Osteoblast (primary cell): ENCODE measurements around the gene PPP2R5B. TPM values are rescaled to one million over a fixed set of nuclear protein-coding genes. Genes with fewer than 3 reads are reported as not detected.

ENCODE experiments used
- DNase-seq: peaks from one replicate; pipeline ENCODE4 v3.0.0; 2011; ENCODE audit warnings: low spot score, mixed read lengths; ENCODE audit not compliant: insufficient read length; ENCODE audit errors: missing footprints
- H2AFZ ChIP-seq: 2 replicates; pipeline ENCODE4 v1.6.0; 2011; ENCODE audit warnings: mild to moderate bottlenecking, low read length
- H3K27ac ChIP-seq: 2 replicates; pipeline ENCODE4 v1.5.1; 2011; ENCODE audit warnings: mild to moderate bottlenecking, low read depth, low read length, moderate library complexity
- H3K27me3 ChIP-seq: 2 replicates; pipeline ENCODE4 v1.6.0; 2012; ENCODE audit warnings: mild to moderate bottlenecking, control low read depth, inconsistent platforms, low read length, moderate library complexity; ENCODE audit not compliant: insufficient read depth
- H3K36me3 ChIP-seq: 2 replicates; pipeline ENCODE4 v1.5.1; 2011; ENCODE audit warnings: mild to moderate bottlenecking, low read length, control low read depth, moderate library complexity; ENCODE audit not compliant: insufficient read depth
- H3K4me1 ChIP-seq: 2 replicates; pipeline ENCODE4 v1.5.1; 2011; ENCODE audit warnings: mild to moderate bottlenecking, low read length, control low read depth, moderate library complexity; ENCODE audit not compliant: insufficient read depth
- H3K4me2 ChIP-seq: 2 replicates; pipeline ENCODE4 v1.6.0; 2011; ENCODE audit warnings: mild to moderate bottlenecking, low read length; ENCODE audit not compliant: insufficient read depth
- H3K4me3 ChIP-seq: fragments of 200-600 bp; sonication (generic); 3 replicates; pipeline ENCODE4 v1.5.1; 2012; ENCODE audit warnings: mild to moderate bottlenecking, low read length, inconsistent platforms; ENCODE audit not compliant: insufficient read depth
- H3K79me2 ChIP-seq: 2 replicates; pipeline ENCODE4 v1.6.0; 2012; ENCODE audit warnings: mild to moderate bottlenecking, low read length, control low read depth, inconsistent platforms; ENCODE audit not compliant: insufficient read depth
- H3K9me3 ChIP-seq: 2 replicates; pipeline ENCODE4 v1.5.1; 2011; ENCODE audit warnings: low read depth, low read length, control low read depth
- H4K20me1 ChIP-seq: 2 replicates; pipeline ENCODE4 v1.6.0; 2012; ENCODE audit warnings: mild to moderate bottlenecking, low read length, control low read depth; ENCODE audit not compliant: insufficient read depth
- CTCF ChIP-seq: IDR thresholded peaks from 2 replicates; pipeline ENCODE4 v1.5.1; 2011; ENCODE audit warnings: mild to moderate bottlenecking, low read depth, low read length, moderate library complexity; ENCODE audit errors: extremely low read depth
- total RNA-seq: library from RNA; depleted of rRNA; stranded (reverse); fragments of >200 nt; gene quantifications from 2 replicates; pipeline ENCODE4 v1.2.3, GENCODE V29; 2012

PPP2R5B gene
- total RNA-seq, 1 donor, result 6.2 TPM

GRCh38 chr11:64969209-64969608 is 44.7 kb downstream of the PPP2R5B start:
- Histone ChIP-seq H3K36me3 (no peaks in the 10 kb centered on the region), H3K27me3 (no peaks in the 10 kb centered on the region), H3K79me2 (no peaks in the 10 kb centered on the region), H3K4me1 (peaks cover 4% of the 10 kb centered on the region), H3K4me2 (no peak overlapping the region), H3K9me3 (no peaks in the 10 kb centered on the region), H4K20me1 (no peaks in the 10 kb centered on the region), H2AFZ (no peak overlapping the region), H3K4me3 (no peak overlapping the region), H3K27ac (no peak overlapping the region)
- DNase-seq, result peak; percentile 78
- TF ChIP-seq CTCF, result no peak

GRCh38 chr11:64970731-64971151 is 46.3 kb downstream of the PPP2R5B start:
- Histone ChIP-seq H3K4me2 (no peak overlapping the region), H3K4me1 (peaks cover 4% of the 10 kb centered on the region), H3K79me2 (no peaks in the 10 kb centered on the region), H2AFZ (no peak overlapping the region), H3K9me3 (no peaks in the 10 kb centered on the region), H3K27me3 (no peaks in the 10 kb centered on the region), H3K27ac (no peak overlapping the region), H3K4me3 (no peak overlapping the region), H3K36me3 (no peaks in the 10 kb centered on the region), H4K20me1 (no peaks in the 10 kb centered on the region)
- DNase-seq, result no peak
- no peak for TF ChIP-seq CTCF

DNA sequence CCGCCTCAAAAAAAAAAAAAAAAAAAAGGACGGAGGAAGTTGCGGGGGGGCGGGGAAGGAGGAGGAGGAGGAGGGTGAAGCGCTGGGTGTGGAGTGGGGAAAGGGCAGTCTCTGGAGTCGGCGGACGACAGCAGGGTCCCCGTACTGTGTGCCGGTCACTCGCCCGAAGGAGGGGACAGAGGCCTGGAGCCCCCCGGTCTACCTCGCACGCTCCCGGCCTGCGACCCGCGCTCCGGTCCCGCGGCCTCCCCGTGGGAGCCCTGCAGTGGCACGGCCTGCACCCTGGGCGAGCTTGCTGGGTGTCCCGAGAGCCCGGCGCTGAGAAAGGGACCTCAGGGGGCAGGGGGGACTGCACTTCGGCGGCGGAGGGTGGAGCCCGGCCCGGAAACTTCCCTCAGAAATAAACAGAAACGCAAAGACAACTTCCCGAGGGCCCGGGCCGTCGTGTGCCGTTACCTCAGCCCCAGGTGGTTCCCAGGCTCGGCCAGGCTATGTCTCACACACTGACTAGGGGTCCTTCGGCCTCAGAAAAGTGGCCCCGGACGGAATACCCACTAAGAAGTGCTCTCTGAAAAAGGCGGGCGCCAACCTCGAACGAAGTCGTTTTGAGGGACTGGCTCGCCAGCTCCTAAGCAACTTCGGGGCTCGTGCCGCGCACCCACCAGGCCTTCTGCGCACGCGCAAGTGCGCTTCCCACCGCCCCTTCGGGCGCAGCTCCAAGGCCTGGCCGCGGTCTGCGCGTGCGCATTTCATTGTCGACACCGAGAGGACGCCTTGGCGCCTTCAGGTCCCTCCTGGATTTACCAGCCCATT is 47.1 kb downstream of the PPP2R5B start, which contains the start of gene MAJIN:
Gene MAJIN (minus strand): TSS at position 688 of the 813 bp plus-strand sequence. CDS start 12,703 bp downstream, outside the sequence.
- H3K4me2 ChIP-seq, result peak within 1 kb of the TSS; percentile 71
- TF ChIP-seq CTCF, result no peak
- H2AFZ ChIP-seq, result peak within 1 kb of the TSS; percentile 89
- H3K79me2 ChIP-seq, result no peaks in the 10 kb centered on the region
- H3K4me1 ChIP-seq, result peaks cover 4% of the 10 kb centered on the region
- no peaks in the 10 kb centered on the region for H3K36me3 ChIP-seq
- no peaks in the 10 kb centered on the region for H4K20me1 ChIP-seq
- H3K27ac ChIP-seq, result no peak within 1 kb of the TSS
- H3K9me3 ChIP-seq, result no peaks in the 10 kb centered on the region
- peak; percentile 97 for DNase-seq
- H3K27me3 ChIP-seq, result no peaks in the 10 kb centered on the region
- H3K4me3 ChIP-seq, result peak within 1 kb of the TSS; percentile 54

DNA sequence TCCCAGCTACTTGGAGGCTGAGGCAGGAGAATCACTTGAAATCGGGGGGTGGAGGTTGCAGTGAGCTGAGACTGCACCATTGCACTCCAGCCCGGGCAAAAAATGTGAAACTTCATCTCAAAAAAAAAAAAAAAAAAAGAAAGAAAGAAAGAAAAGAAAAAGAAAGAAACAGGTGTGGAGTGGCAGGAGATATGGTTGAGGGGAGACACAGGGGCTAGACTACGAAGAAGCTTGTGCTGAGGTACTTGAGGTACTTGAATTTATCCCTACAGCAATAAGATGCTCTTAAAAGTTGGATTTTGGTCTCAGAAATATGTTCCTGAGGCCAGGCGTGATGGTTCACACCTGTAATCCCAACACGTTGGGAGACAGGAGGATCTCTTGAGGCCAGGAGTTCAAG is 49.6 kb downstream of the PPP2R5B start:
- no peak for TF ChIP-seq CTCF
- Histone ChIP-seq H3K36me3 (no peaks in the 10 kb centered on the region), H3K4me3 (no peak overlapping the region), H2AFZ (no peak overlapping the region), H3K27me3 (no peaks in the 10 kb centered on the region), H3K27ac (no peak overlapping the region), H4K20me1 (no peaks in the 10 kb centered on the region), H3K4me2 (no peak overlapping the region), H3K9me3 (no peaks in the 10 kb centered on the region), H3K79me2 (no peaks in the 10 kb centered on the region), H3K4me1 (peaks cover 4% of the 10 kb centered on the region)
- no peak for DNase-seq
